NCI-H510A treated with DMSO at 0.1 percent for 48 hours (cell line): ENCODE measurements around the gene TCP10L.
"Not testable (repeated sequence)": the region's sequence is repeated elsewhere in the genome, so short reads cannot be mapped to it uniquely, and the experiment has no call there.

ENCODE experiments used
- DNase-seq: peaks from one replicate; lab custom pipeline; 2025; lab: John Stamatoyannopoulos, UW

Gene TCP10L

GRCh38 chr21:32554832-32555638 lies 30.3 kb downstream of the TCP10L start:
- DNase-seq = no peak

DNA sequence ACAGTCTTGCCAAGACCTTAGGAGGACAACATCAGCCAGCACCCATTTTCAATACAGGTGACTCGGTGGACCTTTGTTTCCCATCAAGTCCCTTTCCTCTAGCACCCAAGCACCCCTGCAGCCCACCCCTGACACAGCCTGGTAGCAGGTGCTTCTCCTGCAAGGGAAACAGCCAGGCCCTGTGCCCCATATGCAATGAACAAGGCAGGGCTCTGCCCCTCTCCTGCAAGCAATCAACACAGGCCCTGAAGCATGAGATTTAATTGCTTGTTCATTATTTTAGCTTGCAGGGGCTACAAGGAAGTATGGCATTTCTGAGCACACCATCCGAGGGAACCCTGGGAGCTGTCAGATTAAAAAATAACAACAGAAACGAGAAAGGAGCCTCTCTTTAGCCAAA lies 35.4 kb downstream of the TCP10L start:
- no peak for DNase-seq

GRCh38 chr21:32549440-32549839 lies 35.9 kb downstream of the TCP10L start:
- no peak for DNase-seq

DNA sequence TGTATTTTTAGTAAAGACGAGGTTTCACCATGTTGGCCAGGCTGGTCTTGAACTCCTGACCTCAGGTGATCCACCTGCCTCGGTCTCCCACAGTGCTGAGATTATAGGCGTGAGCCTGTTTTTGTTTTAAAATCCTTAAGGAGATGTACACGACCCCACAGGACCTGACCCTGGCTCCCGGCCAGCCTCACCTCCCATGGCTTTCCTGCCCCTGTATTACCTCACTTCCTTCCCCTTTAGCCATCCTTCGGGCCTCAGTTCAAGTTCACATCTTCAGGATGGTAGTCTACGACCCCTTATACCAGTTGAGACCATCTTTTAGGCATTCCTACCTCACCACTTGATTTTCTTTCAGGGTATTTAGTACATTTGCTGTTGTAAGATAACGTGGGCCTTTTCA lies 36.3 kb downstream of the TCP10L start:
- DNase-seq = no peak

GRCh38 chr21:32547018-32547417 lies 38.3 kb downstream of the TCP10L start:
- no peak for DNase-seq

- DNase-seq = no peak
These were observed 39.3 kb downstream of the TCP10L start for GRCh38 chr21:32545948-32546441.

GRCh38 chr21:32544697-32545096 lies 40.6 kb downstream of the TCP10L start:
- DNase-seq = no peak

DNA sequence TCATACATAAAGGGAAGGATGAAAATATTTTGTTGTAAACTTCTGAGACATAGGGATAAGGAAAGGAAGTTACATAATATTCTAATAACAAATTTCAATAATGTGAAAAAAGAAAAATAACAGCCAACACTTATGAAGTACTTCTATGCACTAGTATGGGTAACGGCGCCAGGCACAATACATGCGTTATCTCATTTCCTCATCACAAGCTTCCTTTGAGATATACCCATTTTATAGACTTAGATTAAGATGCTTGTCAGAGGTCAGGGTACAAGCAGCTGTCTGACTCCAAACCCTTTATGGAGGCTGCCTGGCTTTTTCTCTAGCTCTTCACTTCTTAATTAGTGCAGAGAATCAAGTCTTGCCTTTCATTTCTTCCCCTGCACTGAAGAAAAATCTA lies 41.3 kb downstream of the TCP10L start:
- DNase-seq = no peak

GRCh38 chr21:32543056-32543455 lies 42.3 kb downstream of the TCP10L start:
- DNase-seq = not testable (repeated sequence)

- no peak for DNase-seq
These were observed 45.9 kb downstream of the TCP10L start for GRCh38 chr21:32539378-32539777.

- DNase-seq = no peak
These were observed 47.1 kb downstream of the TCP10L start for GRCh38 chr21:32538147-32538792.

- no peak for DNase-seq
These were observed 47.8 kb downstream of the TCP10L start for GRCh38 chr21:32537569-32537881.

DNA sequence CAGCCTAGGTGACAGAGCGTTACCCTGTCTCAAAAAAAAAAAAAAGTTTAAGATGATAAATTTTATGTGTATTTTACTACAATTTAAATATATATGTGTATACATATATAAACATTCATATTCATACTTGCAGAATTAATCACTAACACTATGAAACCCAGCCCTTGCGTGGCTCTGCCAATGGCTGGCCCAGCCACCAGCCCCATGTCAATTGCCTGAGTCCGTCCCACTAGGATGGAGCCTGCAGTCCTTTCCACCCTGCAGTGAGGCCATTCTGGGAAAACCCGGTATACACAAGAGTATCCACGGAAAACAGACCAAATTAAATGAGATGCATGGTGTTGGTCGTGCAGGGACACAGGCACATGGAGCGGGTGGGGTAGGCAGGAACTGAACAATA lies 49.7 kb downstream of the TCP10L start:
- no peak for DNase-seq

- no peak for DNase-seq
These were observed 51.2 kb downstream of the TCP10L start for GRCh38 chr21:32534113-32534512.

DNA sequence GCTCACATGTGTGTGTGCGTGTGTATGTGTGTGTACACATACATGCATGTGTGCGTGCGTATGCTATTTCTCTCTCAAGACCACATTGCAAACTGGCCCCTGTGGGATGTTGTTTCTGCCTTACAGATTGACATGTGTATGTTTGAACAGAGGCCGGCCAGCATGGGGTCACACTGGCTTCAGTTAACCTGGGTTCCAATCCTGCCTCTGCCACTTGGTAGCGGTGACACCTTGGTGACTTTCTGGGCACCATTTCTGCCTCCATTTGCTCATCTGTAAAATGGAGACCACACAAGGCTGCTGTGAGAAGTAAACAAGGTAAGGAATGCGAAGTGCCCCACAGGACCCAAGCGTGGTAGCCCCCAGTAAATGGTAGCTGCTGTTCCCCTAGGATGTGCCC lies 51.7 kb downstream of the TCP10L start:
- no peak for DNase-seq

- DNase-seq = no peak
These were observed 52.3 kb downstream of the TCP10L start for GRCh38 chr21:32533053-32533452.

DNA sequence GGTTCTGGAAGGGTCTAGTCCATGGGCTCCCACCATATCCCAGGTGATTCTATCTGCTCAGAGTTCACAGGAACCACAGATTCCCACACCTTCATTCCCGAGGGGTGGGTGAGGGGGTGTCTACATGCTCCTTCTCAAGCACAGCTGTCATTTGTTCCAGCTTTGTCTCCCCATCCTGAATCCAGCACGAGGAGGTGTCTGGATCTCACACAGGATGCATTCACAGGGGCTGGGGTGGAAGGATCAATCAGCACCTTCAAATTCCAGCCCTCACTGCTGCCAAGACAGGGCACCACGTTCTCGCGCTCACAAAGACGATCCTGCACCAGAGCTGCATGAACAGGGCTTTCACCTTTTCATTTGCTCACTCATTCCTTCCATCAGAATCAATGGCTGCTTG lies 52.7 kb downstream of the TCP10L start:
- DNase-seq = no peak

GRCh38 chr21:32531561-32531960 lies 53.8 kb downstream of the TCP10L start:
- DNase-seq = not testable (repeated sequence)

DNA sequence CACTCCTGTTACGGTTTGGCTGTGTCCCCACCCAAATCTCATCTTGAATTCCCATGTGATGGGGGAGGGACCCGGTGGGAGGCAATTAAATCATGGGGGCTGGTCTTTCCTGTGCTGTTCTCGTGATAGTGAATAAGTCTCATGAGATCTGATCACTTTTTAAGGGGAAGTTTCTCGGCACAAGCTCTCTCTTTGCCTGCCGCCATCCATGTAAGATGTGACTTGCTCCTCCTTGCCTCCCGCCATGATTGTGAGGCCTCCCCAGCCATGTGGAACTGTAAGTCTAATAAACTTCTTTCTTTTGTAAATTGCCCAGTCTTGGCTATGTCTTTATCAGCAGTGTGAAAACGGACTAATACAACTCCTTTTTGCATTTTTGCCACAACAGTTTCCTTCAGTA lies 54.5 kb downstream of the TCP10L start:
- not testable (repeated sequence) for DNase-seq

DNA sequence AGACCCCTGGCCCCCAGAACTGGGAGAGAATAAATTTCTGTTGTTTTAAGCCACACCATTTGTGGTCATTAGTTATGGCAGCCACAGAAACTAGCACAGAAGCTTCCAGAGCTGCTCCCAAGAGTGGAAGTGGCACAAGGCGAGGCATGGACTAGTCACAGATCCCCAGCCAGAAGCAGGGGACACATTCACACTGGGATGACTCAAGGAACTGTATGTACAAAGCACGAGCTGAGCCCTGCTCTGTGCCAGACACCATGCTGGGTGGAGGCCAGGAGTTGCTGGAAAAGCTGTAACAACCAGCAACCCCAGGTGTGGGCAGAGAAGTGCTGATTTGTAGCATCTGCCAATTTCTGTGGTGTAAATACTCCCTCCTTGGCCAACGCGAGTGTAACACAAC lies 55.6 kb downstream of the TCP10L start:
- no peak for DNase-seq

GRCh38 chr21:32525282-32525681 lies 60.0 kb downstream of the TCP10L start:
- no peak for DNase-seq

GRCh38 chr21:32523988-32524719 lies 61.2 kb downstream of the TCP10L start:
- DNase-seq = no peak
